ENCODE measurements around the gene PSMA6.

DNA sequence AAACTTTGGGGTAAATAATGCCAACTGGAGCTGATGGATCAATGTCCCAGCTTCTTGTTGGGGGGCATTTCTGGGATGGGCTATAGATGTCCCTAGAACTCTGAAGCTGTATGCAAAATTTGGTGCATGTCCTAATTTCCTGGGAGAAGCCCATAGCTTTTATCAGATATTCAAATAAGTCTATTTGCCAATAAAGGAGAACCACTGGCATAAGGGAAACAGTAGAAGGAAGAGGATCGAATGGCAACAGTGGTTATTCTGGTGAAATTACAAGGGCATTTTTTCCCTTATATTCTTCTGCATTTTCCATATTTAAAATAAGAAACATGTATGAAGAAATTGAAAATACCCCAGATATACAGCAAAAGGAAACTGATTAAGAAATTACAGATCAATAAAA lies 34.2 kb downstream of the PSMA6 start:
- TF ChIP-seq, protein P1, sequence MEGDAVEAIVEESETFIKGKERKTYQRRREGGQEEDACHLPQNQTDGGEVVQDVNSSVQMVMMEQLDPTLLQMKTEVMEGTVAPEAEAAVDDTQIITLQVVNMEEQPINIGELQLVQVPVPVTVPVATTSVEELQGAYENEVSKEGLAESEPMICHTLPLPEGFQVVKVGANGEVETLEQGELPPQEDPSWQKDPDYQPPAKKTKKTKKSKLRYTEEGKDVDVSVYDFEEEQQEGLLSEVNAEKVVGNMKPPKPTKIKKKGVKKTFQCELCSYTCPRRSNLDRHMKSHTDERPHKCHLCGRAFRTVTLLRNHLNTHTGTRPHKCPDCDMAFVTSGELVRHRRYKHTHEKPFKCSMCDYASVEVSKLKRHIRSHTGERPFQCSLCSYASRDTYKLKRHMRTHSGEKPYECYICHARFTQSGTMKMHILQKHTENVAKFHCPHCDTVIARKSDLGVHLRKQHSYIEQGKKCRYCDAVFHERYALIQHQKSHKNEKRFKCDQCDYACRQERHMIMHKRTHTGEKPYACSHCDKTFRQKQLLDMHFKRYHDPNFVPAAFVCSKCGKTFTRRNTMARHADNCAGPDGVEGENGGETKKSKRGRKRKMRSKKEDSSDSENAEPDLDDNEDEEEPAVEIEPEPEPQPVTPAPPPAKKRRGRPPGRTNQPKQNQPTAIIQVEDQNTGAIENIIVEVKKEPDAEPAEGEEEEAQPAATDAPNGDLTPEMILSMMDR (optimal IDR thresholded peaks at IDR 0.05 in 1 of 3, IDR thresholded peaks at IDR 0.05 in 1 of 3, conservative IDR thresholded peaks at IDR 0.05 in 1 of 3; ENCODE audit: extremely low read depth in 1 of 3, insufficient read depth in 2 of 3, low read length in 3 of 3): no peak
- TF ChIP-seq EZH2 (IDR thresholded peaks at IDR 0.05; ENCODE audit: low read length): no peak
